ENCODE results near the gene ADAMTS3.
"Not testable (repeated sequence)": the region's sequence is repeated elsewhere in the genome, so short reads cannot be mapped to it uniquely, and the experiment has no call there.

GRCh38 chr4:72425908-72426307, 143.1 kb downstream of the ADAMTS3 start:
- not testable (repeated sequence) for TF ChIP-seq CTCF, POLR2A (IDR thresholded peaks at IDR 0.05)
